Measurements from ENCODE around the gene MBLAC2. TPM values are rescaled to one million over a fixed set of nuclear protein-coding genes. Genes with fewer than 3 reads are reported as not detected.

Gene MBLAC2
- total RNA-seq, 4 donors from 2014 or later, result 5.1 to 7.4 (median 6.5) TPM

GRCh38 chr5:90473396-90474234, 956 bp downstream of the MBLAC2 start:
- no peaks in the 10 kb centered on the region for H3K27me3 ChIP-seq
- H3K27ac ChIP-seq, result peak overlapping the region in 2 of 3 donors; percentile 53 to 73
- peak overlapping the region; percentile 62 to 95 (median 91) for H3K4me3 ChIP-seq (replicated peaks in 1 of 3)
- DNase-seq, result peak; percentile 49 to 55
- peaks cover 15 to 20% of the 10 kb centered on the region in 2 donors for H3K4me1 ChIP-seq
- H3K9me3 ChIP-seq, result no peaks in the 10 kb centered on the region
- TF ChIP-seq POLR2A (IDR thresholded peaks at IDR 0.05) (no peak), CTCF (IDR thresholded peaks at IDR 0.05) (no peak)
- H3K36me3 ChIP-seq, result no peaks in the 10 kb centered on the region
- 1 to 2% methylated on average over 6 to 24 of the region's 56 CpGs for WGBS, 2 donors
- intact Hi-C loops (cut with DNase I), result loop anchor here (10.0 kb wide), 1 partner anchor 51 kb away; the partner anchor contains the start of gene LYSMD3

- TF ChIP-seq POLR2A (IDR thresholded peaks at IDR 0.05) (no peak), CTCF (IDR thresholded peaks at IDR 0.05) (no peak)
- no peak for DNase-seq
- WGBS, 2 donors, result 61 to 65% methylated on average over 9 of the region's 9 CpGs
- intact Hi-C loops (cut with DNase I), result loop anchor here (10.0 kb wide), 1 partner anchor 52 kb away; the partner anchor contains the start of gene LYSMD3
- Histone ChIP-seq H3K4me1 (peaks cover 15 to 20% of the 10 kb centered on the region in 2 donors), H3K9me3 (no peaks in the 10 kb centered on the region), H3K27me3 (no peaks in the 10 kb centered on the region), H3K4me3 (replicated peaks in 1 of 3) (peak overlapping the region in 1 of 3 donors; percentile 62), H3K27ac (no peak overlapping the region), H3K36me3 (no peaks in the 10 kb centered on the region)
These were observed 1.7 kb downstream of the MBLAC2 start for GRCh38 chr5:90472783-90473395.

- no peak for TF ChIP-seq CTCF (IDR thresholded peaks at IDR 0.05)
- no peak for TF ChIP-seq POLR2A (IDR thresholded peaks at IDR 0.05)
- H3K27ac ChIP-seq, result no peak overlapping the region
- H3K9me3 ChIP-seq, result no peaks in the 10 kb centered on the region
- no peak overlapping the region for H3K4me3 ChIP-seq (replicated peaks in 1 of 3)
- DNase-seq, result no peak
- 79% methylated on average over 4 of the region's 4 CpGs for WGBS, 2 donors
- no peaks in the 10 kb centered on the region for H3K36me3 ChIP-seq
- no peaks in the 10 kb centered on the region for H3K27me3 ChIP-seq
- intact Hi-C loops (cut with DNase I), result no loop called here
- H3K4me1 ChIP-seq, result no peaks in the 10 kb centered on the region
These were observed 13.3 kb downstream of the MBLAC2 start for GRCh38 chr5:90461288-90461687.

GRCh38 chr5:90446961-90447360, 27.6 kb downstream of the MBLAC2 start:
- no peak for DNase-seq
- H3K27me3 ChIP-seq, result no peaks in the 10 kb centered on the region
- H3K27ac ChIP-seq, result no peak overlapping the region
- H3K4me3 ChIP-seq (replicated peaks in 1 of 3), result no peak overlapping the region
- no peaks in the 10 kb centered on the region for H3K9me3 ChIP-seq
- no peak for TF ChIP-seq CTCF (IDR thresholded peaks at IDR 0.05)
- no peak for TF ChIP-seq POLR2A (IDR thresholded peaks at IDR 0.05)
- intact Hi-C loops (cut with DNase I), result no loop called here
- H3K4me1 ChIP-seq, result no peaks in the 10 kb centered on the region
- H3K36me3 ChIP-seq, result no peaks in the 10 kb centered on the region

- intact Hi-C loops (cut with DNase I), result no loop called here
These were observed 33.9 kb downstream of the MBLAC2 start for GRCh38 chr5:90440644-90441043.

More at GRCh38 chr5:90440644-90441043, 33.9 kb downstream of the MBLAC2 start:
- Histone ChIP-seq H3K9me3 (no peaks in the 10 kb centered on the region), H3K27ac (no peak overlapping the region), H3K4me3 (replicated peaks in 1 of 3) (no peak overlapping the region), H3K27me3 (no peaks in the 10 kb centered on the region), H3K4me1 (peaks cover 6 to 17% of the 10 kb centered on the region in 2 donors), H3K36me3 (no peaks in the 10 kb centered on the region)
- 70 to 77% methylated on average over 2 of the region's 2 CpGs for whole genome bisulfite sequencing, 2 donors
- no peak for TF ChIP-seq POLR2A (IDR thresholded peaks at IDR 0.05)
- no peak for TF ChIP-seq CTCF (IDR thresholded peaks at IDR 0.05)
- DNase-seq, result no peak

Data from thyroid gland (tissue), 4 donors.